ENCODE results near the gene RASGRP1. TPM values are rescaled to one million over a fixed set of nuclear protein-coding genes. Genes with fewer than 3 reads are reported as not detected.

RASGRP1 gene
- total RNA-seq, 1 donor: 0.36 TPM

GRCh38 chr15:38486936-38487335, 77.7 kb downstream of the RASGRP1 start:
- DNase-seq (ENCODE audit: insufficient read length, low spot score, missing footprints): peak; percentile 59
- H3K4me2 ChIP-seq (ENCODE audit: insufficient read depth, low read length): peak overlapping the region; percentile 8

DNA sequence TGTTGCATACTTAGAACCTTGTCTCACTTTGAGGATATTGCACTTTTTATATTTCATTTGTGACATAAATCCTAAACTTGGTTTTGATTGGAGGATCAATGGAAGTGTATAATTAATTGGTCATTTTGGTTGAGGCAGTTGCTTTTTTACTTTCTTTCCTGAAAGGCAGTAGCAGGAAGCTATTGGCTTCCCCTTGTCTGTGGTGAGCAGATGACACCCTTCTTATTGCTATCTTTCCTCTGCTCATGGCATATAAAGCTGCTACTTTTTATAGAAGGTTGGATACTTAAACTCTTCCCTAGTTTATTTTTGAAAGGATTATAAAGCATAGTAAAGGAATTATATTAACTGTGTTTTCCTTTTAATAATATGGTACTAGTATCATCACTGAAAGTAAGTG, 82.0 kb downstream of the RASGRP1 start:
- DNase-seq (ENCODE audit: insufficient read length, low spot score, missing footprints): no peak
- no peaks in the 10 kb centered on the region for H3K27me3 ChIP-seq (ENCODE audit: insufficient read depth, low read length)
- H2AFZ ChIP-seq (ENCODE audit: low read length): no peak overlapping the region
- no peak overlapping the region for H3K4me2 ChIP-seq (ENCODE audit: insufficient read depth, low read length)
- no peak overlapping the region for H3K4me3 ChIP-seq (ENCODE audit: insufficient read depth, low read length)
- H3K27ac ChIP-seq (ENCODE audit: low read depth, low read length): no peak overlapping the region
- H3K79me2 ChIP-seq (ENCODE audit: insufficient read depth, low read length): no peaks in the 10 kb centered on the region
- H3K4me1 ChIP-seq (ENCODE audit: insufficient read depth, low read length): peaks cover 21% of the 10 kb centered on the region
- H3K9me3 ChIP-seq (ENCODE audit: low read depth, low read length): no peaks in the 10 kb centered on the region
- TF ChIP-seq, protein P1, sequence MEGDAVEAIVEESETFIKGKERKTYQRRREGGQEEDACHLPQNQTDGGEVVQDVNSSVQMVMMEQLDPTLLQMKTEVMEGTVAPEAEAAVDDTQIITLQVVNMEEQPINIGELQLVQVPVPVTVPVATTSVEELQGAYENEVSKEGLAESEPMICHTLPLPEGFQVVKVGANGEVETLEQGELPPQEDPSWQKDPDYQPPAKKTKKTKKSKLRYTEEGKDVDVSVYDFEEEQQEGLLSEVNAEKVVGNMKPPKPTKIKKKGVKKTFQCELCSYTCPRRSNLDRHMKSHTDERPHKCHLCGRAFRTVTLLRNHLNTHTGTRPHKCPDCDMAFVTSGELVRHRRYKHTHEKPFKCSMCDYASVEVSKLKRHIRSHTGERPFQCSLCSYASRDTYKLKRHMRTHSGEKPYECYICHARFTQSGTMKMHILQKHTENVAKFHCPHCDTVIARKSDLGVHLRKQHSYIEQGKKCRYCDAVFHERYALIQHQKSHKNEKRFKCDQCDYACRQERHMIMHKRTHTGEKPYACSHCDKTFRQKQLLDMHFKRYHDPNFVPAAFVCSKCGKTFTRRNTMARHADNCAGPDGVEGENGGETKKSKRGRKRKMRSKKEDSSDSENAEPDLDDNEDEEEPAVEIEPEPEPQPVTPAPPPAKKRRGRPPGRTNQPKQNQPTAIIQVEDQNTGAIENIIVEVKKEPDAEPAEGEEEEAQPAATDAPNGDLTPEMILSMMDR (IDR thresholded peaks at IDR 0.05; ENCODE audit: extremely low read depth, low read depth, low read length): no peak
- no peaks in the 10 kb centered on the region for H4K20me1 ChIP-seq (ENCODE audit: insufficient read depth, low read length)
- peaks cover 6% of the 10 kb centered on the region for H3K36me3 ChIP-seq (ENCODE audit: insufficient read depth, low read length)

More at GRCh38 chr15:38486936-38487335, 77.7 kb downstream of the RASGRP1 start:
- no peaks in the 10 kb centered on the region for H3K27me3 ChIP-seq (ENCODE audit: insufficient read depth, low read length)
- no peak overlapping the region for H3K4me3 ChIP-seq (ENCODE audit: insufficient read depth, low read length)
- H3K36me3 ChIP-seq (ENCODE audit: insufficient read depth, low read length): no peaks in the 10 kb centered on the region
- no peaks in the 10 kb centered on the region for H4K20me1 ChIP-seq (ENCODE audit: insufficient read depth, low read length)
- TF ChIP-seq, protein P1 (IDR thresholded peaks at IDR 0.05; ENCODE audit: extremely low read depth, low read depth, low read length): no peak
- H3K79me2 ChIP-seq (ENCODE audit: insufficient read depth, low read length): no peaks in the 10 kb centered on the region
- peak overlapping the region; percentile 2 for H3K27ac ChIP-seq (ENCODE audit: low read depth, low read length)
- H3K9me3 ChIP-seq (ENCODE audit: low read depth, low read length): no peaks in the 10 kb centered on the region
- H2AFZ ChIP-seq (ENCODE audit: low read length): no peak overlapping the region
- peaks cover 27% of the 10 kb centered on the region for H3K4me1 ChIP-seq (ENCODE audit: insufficient read depth, low read length)

GRCh38 chr15:38481761-38482160, 82.9 kb downstream of the RASGRP1 start:
- Histone ChIP-seq H3K9me3 (ENCODE audit: low read depth, low read length) (no peaks in the 10 kb centered on the region), H3K27me3 (ENCODE audit: insufficient read depth, low read length) (no peaks in the 10 kb centered on the region), H3K79me2 (ENCODE audit: insufficient read depth, low read length) (no peaks in the 10 kb centered on the region), H2AFZ (ENCODE audit: low read length) (no peak overlapping the region), H3K4me2 (ENCODE audit: insufficient read depth, low read length) (no peak overlapping the region), H4K20me1 (ENCODE audit: insufficient read depth, low read length) (no peaks in the 10 kb centered on the region), H3K4me3 (ENCODE audit: insufficient read depth, low read length) (no peak overlapping the region), H3K4me1 (ENCODE audit: insufficient read depth, low read length) (peaks cover 13% of the 10 kb centered on the region), H3K27ac (ENCODE audit: low read depth, low read length) (no peak overlapping the region), H3K36me3 (ENCODE audit: insufficient read depth, low read length) (peaks cover 6% of the 10 kb centered on the region)
- TF ChIP-seq, protein P1 (IDR thresholded peaks at IDR 0.05; ENCODE audit: extremely low read depth, low read depth, low read length): no peak
- no peak for DNase-seq (ENCODE audit: insufficient read length, low spot score, missing footprints)

GRCh38 chr15:38481113-38481512, 83.5 kb downstream of the RASGRP1 start:
- TF ChIP-seq, protein P1 (IDR thresholded peaks at IDR 0.05; ENCODE audit: extremely low read depth, low read depth, low read length): no peak
- Histone ChIP-seq H3K27ac (ENCODE audit: low read depth, low read length) (no peak overlapping the region), H3K79me2 (ENCODE audit: insufficient read depth, low read length) (no peaks in the 10 kb centered on the region), H3K27me3 (ENCODE audit: insufficient read depth, low read length) (no peaks in the 10 kb centered on the region), H4K20me1 (ENCODE audit: insufficient read depth, low read length) (no peaks in the 10 kb centered on the region), H2AFZ (ENCODE audit: low read length) (no peak overlapping the region), H3K36me3 (ENCODE audit: insufficient read depth, low read length) (peaks cover 6% of the 10 kb centered on the region), H3K4me3 (ENCODE audit: insufficient read depth, low read length) (no peak overlapping the region), H3K9me3 (ENCODE audit: low read depth, low read length) (no peaks in the 10 kb centered on the region), H3K4me2 (ENCODE audit: insufficient read depth, low read length) (no peak overlapping the region), H3K4me1 (ENCODE audit: insufficient read depth, low read length) (peaks cover 13% of the 10 kb centered on the region)
- no peak for DNase-seq (ENCODE audit: insufficient read length, low spot score, missing footprints)
